H1 (cell line): Measurements from ENCODE around the gene CHSY1. TPM values are rescaled to one million over a fixed set of nuclear protein-coding genes. Genes with fewer than 3 reads are reported as not detected.

Experiments
- CHD7 ChIP-seq: fragments of 300-600 bp; sonication (generic); IDR thresholded peaks from 2 replicates; pipeline ENCODE4 v1.7.1; 2012; ENCODE audit warnings: low read length, moderate library complexity, mild to moderate bottlenecking, inconsistent platforms; ENCODE audit not compliant: insufficient replicate concordance
- JUND ChIP-seq: IDR thresholded peaks from 2 replicates; pipeline ENCODE4 v1.6.1; 2011; ENCODE audit warnings: mild to moderate bottlenecking, improper control_type of control experiment, low read length
- polyA plus RNA-seq, 7 experiments: library from polyadenylated mRNA; depleted of rRNA in 3 of 7; stranded (reverse) in 5 of 7; unstranded in 2 of 7; fragments of >200 nt in 5 of 7; fragments of 200-250 nt in 2 of 7; gene quantifications; 1 replicate in 5 of 7; 2 replicates in 1 of 7; 4 replicates in 1 of 7; pipeline versions ENCODE4 v1.2.1 to v1.2.3, GENCODE V29; 2011 to 2013; ENCODE audit warnings: missing spikeins in 2 of 7, mixed read lengths in 2 of 7
- total RNA-seq: library from RNA; stranded (reverse); fragmentation: NEBNext Ultra II Directional; extraction: Animal tissue kit (Norgen Biotek cat#: 25700); gene quantifications from 2 replicates; pipeline ENCODE4 v1.2.1, GENCODE V29; 2021

Gene CHSY1
- total and polyA plus RNA-seq, 2 of the 8 experiments (the other 6 are each of a cell fraction or from before 2014, with no cell fraction given), result 24.9 to 60.7 TPM

- TF ChIP-seq CHD7, result no peak
- TF ChIP-seq JUND, result no peak
These were observed 63.0 kb downstream of the CHSY1 start (continued) for GRCh38 chr15:101188637-101189408.
